ENCODE results near the gene ZEB2. TPM values are rescaled to one million over a fixed set of nuclear protein-coding genes. Genes with fewer than 3 reads are reported as not detected.

ZEB2 gene
- total and polyA plus RNA-seq, 9 donors, result 55.3 to 250 (median 174) TPM

- Histone ChIP-seq H3K9me3 (no peaks in the 10 kb centered on the region), H3K36me3 (no peaks in the 10 kb centered on the region), H3K4me3 (no peak overlapping the region), H3K27ac (no peak overlapping the region), H3K27me3 (no peaks in the 10 kb centered on the region), H3K4me1 (ENCODE audit: insufficient read depth) (peaks cover 2% of the 10 kb centered on the region)
- intact Hi-C loops (cut with DNase I), result no loop called here
- DNase-seq, result no peak
- TF ChIP-seq CTCF (IDR thresholded peaks at IDR 0.05), result no peak
Observed at GRCh38 chr2:144552821-144553220, 32.9 kb upstream of the ZEB2 start.

DNA sequence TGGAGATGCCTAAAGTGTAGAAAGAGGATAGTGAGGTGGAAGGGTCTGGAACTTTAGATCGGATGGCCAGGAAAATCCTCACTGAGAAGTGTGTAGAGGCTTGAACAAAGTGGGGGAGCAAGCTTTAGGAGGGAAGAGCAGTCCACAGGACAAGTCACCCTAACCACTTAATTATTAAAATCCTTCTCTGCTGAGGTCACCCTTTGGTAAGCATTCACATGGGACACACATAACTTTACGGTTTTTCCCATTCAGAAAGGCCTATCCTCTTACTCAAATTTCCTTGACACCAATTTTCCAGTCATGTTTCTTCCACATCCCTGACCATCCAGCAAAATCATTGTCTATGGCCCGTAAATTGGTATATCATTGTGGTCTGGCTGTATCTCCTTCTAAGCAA lies 31.0 kb upstream of the ZEB2 start:
- Histone ChIP-seq H3K9me3 (no peaks in the 10 kb centered on the region), H3K27me3 (no peaks in the 10 kb centered on the region), H3K36me3 (no peaks in the 10 kb centered on the region), H3K4me1 (ENCODE audit: insufficient read depth) (peaks cover 2% of the 10 kb centered on the region), H3K27ac (no peak overlapping the region), H3K4me3 (no peak overlapping the region)
- no peak for DNase-seq
- intact Hi-C loops (cut with DNase I), result no loop called here
- TF ChIP-seq CTCF (IDR thresholded peaks at IDR 0.05) (no peak), POLR2A (IDR thresholded peaks at IDR 0.05) (no peak), EP300 (IDR thresholded peaks at IDR 0.05) (no peak)
- WGBS, 3 donors, result 94 to 98% (median 97%) methylated on average over 3 of the region's 3 CpGs

DNA sequence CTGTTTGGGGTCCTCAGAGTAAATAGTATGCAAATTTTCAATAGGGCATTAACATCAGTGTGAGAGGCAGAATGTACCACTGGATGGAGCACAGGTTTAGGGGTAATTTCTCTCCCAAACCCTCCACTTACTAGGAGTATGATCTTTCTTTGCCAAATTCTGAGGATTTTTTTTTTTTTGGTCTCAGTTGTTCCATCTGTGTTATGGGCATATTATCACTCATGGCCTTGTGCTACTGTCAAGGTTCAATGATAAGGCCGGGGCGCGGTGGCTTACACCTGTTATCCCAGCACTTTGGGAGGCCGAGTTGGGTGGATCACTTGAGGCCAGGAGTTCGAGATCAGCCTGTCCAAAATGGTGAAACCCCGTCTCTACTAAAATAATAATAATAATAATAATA lies 30.2 kb upstream of the ZEB2 start:
- Histone ChIP-seq H3K4me3 (no peak overlapping the region), H3K27me3 (no peaks in the 10 kb centered on the region), H3K9me3 (no peaks in the 10 kb centered on the region), H3K27ac (no peak overlapping the region), H3K36me3 (no peaks in the 10 kb centered on the region), H3K4me1 (ENCODE audit: insufficient read depth) (peaks cover 2% of the 10 kb centered on the region)
- WGBS, 3 donors, result 95 to 99% (median 96%) methylated on average over 6 of the region's 6 CpGs
- TF ChIP-seq CTCF (IDR thresholded peaks at IDR 0.05), result no peak
- intact Hi-C loops (cut with DNase I), result no loop called here
- DNase-seq, result no peak

DNA sequence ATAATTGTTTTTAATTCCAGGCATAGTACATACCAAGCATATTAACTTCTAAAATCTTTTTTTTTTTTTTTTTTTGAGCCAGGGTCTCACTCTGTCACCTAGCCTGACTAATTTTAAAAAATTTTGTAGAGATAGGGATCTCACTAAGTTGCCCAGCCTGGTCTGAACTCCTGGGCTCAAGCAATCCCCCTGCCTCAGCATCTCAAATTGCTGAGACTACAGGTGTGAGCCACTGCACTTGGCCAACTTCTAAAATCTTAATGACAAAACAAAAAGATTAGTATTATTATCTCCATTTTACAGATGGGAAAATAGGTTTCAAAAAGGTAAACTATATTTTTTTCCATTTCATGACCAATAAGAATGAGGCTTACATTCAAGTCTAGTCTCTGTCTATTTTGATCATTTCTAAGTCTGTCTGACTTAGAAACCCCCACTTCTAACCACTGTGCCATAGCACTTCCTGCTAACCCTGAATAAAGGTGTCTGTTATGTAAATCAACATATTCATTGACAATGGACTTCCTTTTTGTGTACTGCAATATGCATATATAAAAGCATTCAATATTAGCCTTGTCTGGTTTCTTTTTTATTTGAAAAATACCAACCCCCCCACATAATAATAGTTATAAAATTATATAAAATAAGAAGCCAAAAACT lies 28.7 kb upstream of the ZEB2 start:
- Histone ChIP-seq H3K4me3 (no peak overlapping the region), H3K27ac (no peak overlapping the region), H3K27me3 (no peaks in the 10 kb centered on the region), H3K4me1 (ENCODE audit: insufficient read depth) (peaks cover 2% of the 10 kb centered on the region), H3K36me3 (no peaks in the 10 kb centered on the region), H3K9me3 (no peaks in the 10 kb centered on the region)
- no peak for DNase-seq
- intact Hi-C loops (cut with DNase I), result no loop called here
- TF ChIP-seq EP300 (IDR thresholded peaks at IDR 0.05) (no peak), POLR2A (IDR thresholded peaks at IDR 0.05) (no peak), CTCF (IDR thresholded peaks at IDR 0.05) (no peak)

GRCh38 chr2:144548088-144548487 lies 28.2 kb upstream of the ZEB2 start:
- Histone ChIP-seq H3K36me3 (no peaks in the 10 kb centered on the region), H3K4me3 (no peak overlapping the region), H3K4me1 (ENCODE audit: insufficient read depth) (no peaks in the 10 kb centered on the region), H3K27me3 (no peaks in the 10 kb centered on the region), H3K9me3 (no peaks in the 10 kb centered on the region), H3K27ac (no peak overlapping the region)
- TF ChIP-seq EP300 (IDR thresholded peaks at IDR 0.05) (no peak), POLR2A (IDR thresholded peaks at IDR 0.05) (no peak), CTCF (IDR thresholded peaks at IDR 0.05) (no peak)
- WGBS, 3 donors, result 6 to 24% (median 9%) methylated on average over 1 of the region's 1 CpG
- no peak for DNase-seq
- intact Hi-C loops (cut with DNase I), result no loop called here

Measured in ovary (tissue), 9 donors.